HepG2 (cell line): ENCODE results near the gene PLCL1. TPM values are rescaled to one million over a fixed set of nuclear protein-coding genes. Genes with fewer than 3 reads are reported as not detected.

Experiments used
- ATAC-seq: fragments of 200-7000 bp; cut with Tn5 transposase; 3 replicates; pipeline ENCODE4 v1.9.1; 2020; ENCODE audit warnings: mild to moderate bottlenecking, moderate library complexity
- BruUV-seq: library from RNA; stranded (reverse); fragments of 400-500 nt; replicated peaks from 2 replicates; lab custom pipeline; 2021; lab: Mats Ljungman, UMichigan
- CTCF ChIA-PET: fragments of 300-600 bp; formaldehyde crosslinking; extraction: SDS; loops from one replicate; lab custom pipeline; 2021; ENCODE audit warnings: low total read pairs, inconsistent platforms, low intra/inter-chr PET ratio; lab: Yijun Ruan, JAX
- POLR2A ChIA-PET: fragments of 350-600 bp; sonication (Branson Sonifier 250); formaldehyde crosslinking; loops from one replicate; lab custom pipeline; 2020; ENCODE audit warnings: antibody characterized with exemption, inconsistent platforms; lab: Yijun Ruan, JAX
- DNase-seq: peaks from one replicate; pipeline ENCODE4 v3.0.0-alpha.2; 2015; ENCODE audit warnings: low spot score
- FAIRE-seq: peaks from 3 replicates; lab custom pipeline; 2011; peaks lifted over from hg19 to GRCh38; lab: Jason Lieb, UNC
- H2AFZ ChIP-seq: one replicate; pipeline ENCODE4 v1.6.1; 2011; ENCODE audit warnings: low read length, inconsistent platforms
- H3K27ac ChIP-seq: fragments of 300-600 bp; 3 replicates; pipeline ENCODE4 v1.8.0; 2011; ENCODE audit warnings: mixed run types, mild to moderate bottlenecking, mixed read lengths, low read length, inconsistent platforms; ENCODE audit not compliant: insufficient read depth; ENCODE audit errors: extremely low read length
- H3K27me3 ChIP-seq, 2 experiments: fragments of 200-600 bp in 1 of 2; 2 replicates in 1 of 2; 3 replicates in 1 of 2; pipeline versions ENCODE4 v1.6.0 to v1.8.0; 2011; ENCODE audit warnings: low read length in 2 of 2, mild to moderate bottlenecking in 2 of 2, moderate library complexity in 2 of 2, inconsistent platforms in 1 of 2; ENCODE audit not compliant: insufficient read depth in 2 of 2, control insufficient read depth in 1 of 2
- H3K36me3 ChIP-seq, 2 experiments: fragments of 200-600 bp in 1 of 2; replicated peaks in 1 of 2; 2 replicates in 1 of 2; 3 replicates in 1 of 2; pipeline versions ENCODE4 v1.5.1 to v1.8.0; 2011; ENCODE audit warnings: low read length in 2 of 2, inconsistent platforms in 1 of 2; ENCODE audit not compliant: insufficient read depth in 2 of 2, control insufficient read depth in 1 of 2
- H3K4me1 ChIP-seq: 2 replicates; pipeline ENCODE4 v1.5.1; 2012; ENCODE audit warnings: low read length, inconsistent platforms; ENCODE audit not compliant: insufficient read depth
- H3K4me2 ChIP-seq: 2 replicates; pipeline ENCODE4 v1.6.0; 2011; ENCODE audit warnings: low read depth, low read length, inconsistent platforms
- H3K4me3 ChIP-seq, 3 experiments: fragments of 200-600 bp in 1 of 3; sonication (generic), shearing (Covaris generic) in 1 of 3; replicated peaks in 1 of 3; 2 replicates each; pipeline ENCODE4 v1.5.1; 2011 to 2016; ENCODE audit warnings: low read length in 3 of 3, inconsistent platforms in 2 of 3, low read depth in 2 of 3, mild to moderate bottlenecking in 2 of 3, control low read depth in 1 of 3, mixed read lengths in 1 of 3; ENCODE audit not compliant: insufficient read depth in 1 of 3
- H3K79me2 ChIP-seq: one replicate; pipeline ENCODE4 v1.6.1; 2011; ENCODE audit warnings: low read length, inconsistent platforms; ENCODE audit not compliant: insufficient read depth
- H3K9ac ChIP-seq: 2 replicates; pipeline ENCODE4 v1.6.0; 2011; ENCODE audit warnings: mild to moderate bottlenecking, low read depth, low read length, inconsistent platforms; ENCODE audit not compliant: insufficient read depth
- H3K9me3 ChIP-seq: 2 replicates; pipeline ENCODE4 v1.5.1; 2012; ENCODE audit warnings: mild to moderate bottlenecking, low read length
- H4K20me1 ChIP-seq: 2 replicates; pipeline ENCODE4 v1.6.0; 2011; ENCODE audit warnings: inconsistent platforms, mild to moderate bottlenecking, low read length, moderate library complexity; ENCODE audit not compliant: insufficient read depth
- HOXA7 ChIP-seq: sonication (generic); formaldehyde crosslinking; IDR thresholded peaks from 2 replicates; pipeline ENCODE4 v1.8.1; 2022; ENCODE audit warnings: mild to moderate bottlenecking, missing genetic modification reagents, moderate library complexity
- IRF2 ChIP-seq: IDR thresholded peaks from 2 replicates; pipeline ENCODE4 v1.6.1; 2018; ENCODE audit warnings: missing genetic modification reagents, missing compliant biosample characterization
- KDM3A ChIP-seq: IDR thresholded peaks from 2 replicates; pipeline ENCODE4 v1.6.1; 2018; ENCODE audit warnings: low read depth, missing compliant biosample characterization
- MLX ChIP-seq: IDR thresholded peaks from 2 replicates; pipeline ENCODE4 v1.6.1; 2016
- MLXIP ChIP-seq: sonication (generic); formaldehyde crosslinking; IDR thresholded peaks from 2 replicates; pipeline ENCODE4 v1.9.0; 2021; ENCODE audit warnings: missing genetic modification reagents, borderline replicate concordance
- POLR2A ChIP-seq, 2 experiments: IDR thresholded peaks; 2 replicates each; pipeline ENCODE4 v1.6.1; 2011; ENCODE audit warnings: low read depth in 2 of 2, low read length in 2 of 2, mild to moderate bottlenecking in 1 of 2, moderate library complexity in 1 of 2; ENCODE audit not compliant: insufficient read depth in 1 of 2
- SALL1 ChIP-seq: sonication (generic); formaldehyde crosslinking; IDR thresholded peaks from 2 replicates; pipeline ENCODE4 v1.8.0; 2022; ENCODE audit warnings: mild to moderate bottlenecking, missing genetic modification reagents
- SRSF4 ChIP-seq: fragments of 200-400 bp; formaldehyde crosslinking; IDR thresholded peaks from one replicate; pipeline ENCODE4 v1.6.1; 2018; ENCODE audit warnings: mild to moderate bottlenecking, low read depth, low read length, moderate library complexity; ENCODE audit not compliant: poor library complexity, severe bottlenecking
- WGBS: methylation state at CpG from one replicate; pipeline ENCODE4 v1.1.6; 2017; ENCODE audit warnings: low lambda C conversion rate; 5-methylcytosine and 5-hydroxymethylcytosine counted together
- in situ Hi-C: cut with HindIII; loops from 2 replicates; pipeline ENCODE4 v1.10.0; 2017; ENCODE audit warnings: low pct_unique_long_range_greater_than_20kb; ENCODE audit not compliant: extremely low pct_ligation_motif_present
- intact Hi-C: fragments of 100-400 bp; cut with micrococcal nuclease; formaldehyde crosslinking; loops from one replicate; pipeline ENCODE4 v1.10.0; 2022; ENCODE audit not compliant: unreplicated experiment
- polyA plus RNA-seq, 8 experiments: library from polyadenylated mRNA; depleted of rRNA in 3 of 8; stranded (reverse) in 7 of 8; unstranded in 1 of 8; fragments of >200 nt; fragmentation: Illumina TruSeq in 4 of 8; extraction: Trizol in 4 of 8; gene quantifications; 2 replicates each; pipeline versions ENCODE4 v1.2.1 to v1.2.3, GENCODE V29; 2011 to 2016; ENCODE audit warnings: low read depth in 4 of 8, missing spikeins in 1 of 8, mixed read lengths in 1 of 8; ENCODE audit not compliant: insufficient read depth in 1 of 8
- total RNA-seq, 5 experiments: library from RNA; depleted of rRNA; stranded (reverse); fragments of >200 nt; fragmentation: Illumina TruSeq; extraction: Trizol; gene quantifications; 2 replicates each; pipeline ENCODE4 v1.2.3, GENCODE V29; 2016; ENCODE audit warnings: low read depth in 1 of 5

PLCL1 gene
- total and polyA plus RNA-seq, 2 of the 13 experiments (the other 11 are each of a cell fraction or from before 2014, with no cell fraction given): not detected

GRCh38 chr2:197908156-197908555 is 103.8 kb downstream of the PLCL1 start:
- Histone ChIP-seq H3K4me2 (no peak overlapping the region), H3K36me3 (no peaks in the 10 kb centered on the region), H3K9ac (no peak overlapping the region), H4K20me1 (no peaks in the 10 kb centered on the region), H3K9me3 (no peaks in the 10 kb centered on the region), H2AFZ (no peak overlapping the region), H3K4me3 (no peak overlapping the region), H3K27me3 (no peaks in the 10 kb centered on the region), H3K4me1 (no peaks in the 10 kb centered on the region), H3K79me2 (no peaks in the 10 kb centered on the region), H3K27ac (no peak overlapping the region)
- FAIRE-seq (no peak), DNase-seq (no peak), ATAC-seq (no peak)
- in situ Hi-C loops (no loop called here), intact Hi-C loops (no loop called here)
- no peak for TF ChIP-seq HOXA7 (CRISPR knock-in tag)
- TF ChIP-seq SALL1: no peak
- no peak for TF ChIP-seq POLR2A (IDR thresholded peaks at IDR 0.05; ENCODE audit: insufficient read depth in 1 of 2, low read depth in 2 of 2, low read length in 2 of 2)
- TF ChIP-seq IRF2 (CRISPR knock-in tag): no peak
- TF ChIP-seq KDM3A: no peak
- no peak for TF ChIP-seq MLXIP (CRISPR knock-in tag)
- TF ChIP-seq MLX (CRISPR knock-in tag): no peak
- no peak for TF ChIP-seq SRSF4
- under 1% methylated on average over 3 of the region's 3 CpGs for WGBS
- no TSS peak for BruUV-seq
- ChIA-PET CTCF (no interaction called here), POLR2A (no interaction called here)
